Activated CD8-positive, alpha-beta memory T cell treated with anti-CD3 and anti-CD28 coated beads, Interleukin-2, amount 50 U/mL, for 4 hours (primary cell): ENCODE results near the gene C2orf76.
"Not testable (repeated sequence)": the region's sequence is repeated elsewhere in the genome, so short reads cannot be mapped to it uniquely, and the experiment has no call there.

Experiments
- DNase-seq: peaks from one replicate; pipeline ENCODE4 v3.0.0-alpha.2; 2020

C2orf76 gene

GRCh38 chr2:119366649-119367471, at the start of gene C2orf76, which contains the start of gene DBI:
C2orf76 (minus strand) TSS chr2:119366834; CDS start chr2:119339959, 26,875 bp downstream.
DBI (plus strand) TSS chr2:119366977; CDS start chr2:119367052, 75 bp downstream.
- peak; percentile 92 for DNase-seq

- DNase-seq = no peak
Measured at GRCh38 chr2:119415630-119416029, 49.0 kb upstream of the C2orf76 start.

- DNase-seq = no peak
Measured at GRCh38 chr2:119414894-119415293, 48.3 kb upstream of the C2orf76 start.

GRCh38 chr2:119409506-119409905, 42.9 kb upstream of the C2orf76 start:
- DNase-seq = no peak

- DNase-seq = no peak
Measured at GRCh38 chr2:119408221-119408619, 41.6 kb upstream of the C2orf76 start.

GRCh38 chr2:119407430-119408220, 41.0 kb upstream of the C2orf76 start:
- peak; percentile 20 for DNase-seq

GRCh38 chr2:119405151-119405550, 38.5 kb upstream of the C2orf76 start:
- DNase-seq = no peak

GRCh38 chr2:119403618-119404017, 37.0 kb upstream of the C2orf76 start:
- not testable (repeated sequence) for DNase-seq

GRCh38 chr2:119402645-119403560, 36.3 kb upstream of the C2orf76 start:
- no peak for DNase-seq

- no peak for DNase-seq
Measured at GRCh38 chr2:119402106-119402505, 35.5 kb upstream of the C2orf76 start.

GRCh38 chr2:119397196-119397595, 30.6 kb upstream of the C2orf76 start:
- DNase-seq = no peak

- no peak for DNase-seq
Measured at GRCh38 chr2:119393971-119394748, 27.5 kb upstream of the C2orf76 start.

- DNase-seq = no peak
Measured at GRCh38 chr2:119389615-119390306, 23.1 kb upstream of the C2orf76 start.

- DNase-seq = peak; percentile 24
Measured at GRCh38 chr2:119387381-119388129, 20.9 kb upstream of the C2orf76 start.

- DNase-seq = no peak
Measured at GRCh38 chr2:119385466-119385865, 18.8 kb upstream of the C2orf76 start.

- no peak for DNase-seq
Measured at GRCh38 chr2:119384971-119385370, 18.3 kb upstream of the C2orf76 start.

- DNase-seq = no peak
Measured at GRCh38 chr2:119383410-119384140, 16.9 kb upstream of the C2orf76 start.

GRCh38 chr2:119378566-119378965, 11.9 kb upstream of the C2orf76 start:
- DNase-seq = no peak

- DNase-seq = no peak
Measured at GRCh38 chr2:119377993-119378345, 11.3 kb upstream of the C2orf76 start.
